Lower leg skin (tissue), 3 donors: ENCODE measurements around the gene GPC5.

ENCODE experiments used
- CTCF ChIP-seq, 3 donors: fragments of 450-650 bp; IDR thresholded peaks; one replicate each; pipeline ENCODE4 v1.5.1; 2016; ENCODE audit warnings: antibody characterized with exemption in 3 of 3, mild to moderate bottlenecking in 3 of 3, moderate library complexity in 2 of 3
- POLR2A ChIP-seq, 2 donors: fragments of 450-650 bp; IDR thresholded peaks; one replicate each; pipeline ENCODE4 v1.6.1; 2016 to 2017; ENCODE audit warnings: antibody characterized with exemption in 2 of 2, mild to moderate bottlenecking in 1 of 2, moderate library complexity in 1 of 2

- TF ChIP-seq CTCF (IDR thresholded peaks at IDR 0.05) (no peak), POLR2A (IDR thresholded peaks at IDR 0.05) (no peak)
These were observed 375.3 kb downstream of the GPC5 start for GRCh38 chr13:91773591-91774227.
